Activated T-helper 17 cell treated with anti-CD3 and anti-CD28 coated beads, Interleukin-2, amount 50 U/mL, for 72 hours (primary cell): ENCODE results near the gene C5orf46. TPM values are rescaled to one million over a fixed set of nuclear protein-coding genes. Genes with fewer than 3 reads are reported as not detected.

ENCODE experiments used
- ATAC-seq: fragments of 150-1000 bp; cut with Tn5 transposase; replicated peaks from 2 replicates; pipeline ENCODE4 v1.10.0; 2021; ENCODE audit warnings: mild to moderate bottlenecking, moderate library complexity
- H3K27ac Mint-ChIP-seq: one replicate; pipeline ENCODE4 v1.8.0; 2022; ENCODE audit warnings: mixed read lengths
- H3K27me3 Mint-ChIP-seq: one replicate; pipeline ENCODE4 v1.8.0; 2022; ENCODE audit warnings: mixed read lengths
- H3K36me3 Mint-ChIP-seq: one replicate; pipeline ENCODE4 v1.8.0; 2022; ENCODE audit warnings: low read depth, mild to moderate bottlenecking, mixed read lengths
- H3K4me1 Mint-ChIP-seq: one replicate; pipeline ENCODE4 v1.8.0; 2022; ENCODE audit warnings: mixed read lengths
- H3K4me3 Mint-ChIP-seq: one replicate; pipeline ENCODE4 v1.8.0; 2022; ENCODE audit warnings: mild to moderate bottlenecking, mixed read lengths
- H3K9me3 Mint-ChIP-seq: one replicate; pipeline ENCODE4 v1.8.0; 2022; ENCODE audit warnings: mixed read lengths
- total RNA-seq, 2 donors: library from RNA; stranded (reverse); gene quantifications; one replicate each; pipeline ENCODE4 v1.2.3, GENCODE V29; 2022

C5orf46 gene
- total RNA-seq, 2 donors from 2014 or later: not detected

DNA sequence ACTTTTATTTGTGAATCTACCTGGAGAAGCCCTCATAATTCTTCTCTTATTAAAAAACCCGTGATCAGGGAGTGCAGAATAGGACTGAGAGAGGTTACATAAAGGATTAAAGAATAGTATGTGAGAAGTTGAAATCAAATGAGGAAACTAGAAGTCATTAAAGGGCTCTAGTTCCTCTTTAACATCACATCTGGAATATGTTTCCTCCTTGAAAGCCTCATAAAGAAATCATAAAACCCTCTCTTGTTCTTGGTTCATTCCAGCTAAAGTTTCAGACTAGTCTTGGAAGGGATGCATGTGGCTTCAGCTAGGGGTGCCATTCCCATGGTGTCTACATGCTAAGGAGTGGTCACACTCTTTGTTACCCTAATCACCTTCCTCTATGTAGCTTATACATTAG, 5.7 kb upstream of the C5orf46 start:
- Mint-ChIP-seq H3K4me3 (no peak overlapping the region), H3K36me3 (no peaks in the 10 kb centered on the region), H3K27ac (no peak overlapping the region), H3K4me1 (no peaks in the 10 kb centered on the region), H3K9me3 (no peaks in the 10 kb centered on the region), H3K27me3 (peaks cover 14% of the 10 kb centered on the region)
- ATAC-seq: no peak

DNA sequence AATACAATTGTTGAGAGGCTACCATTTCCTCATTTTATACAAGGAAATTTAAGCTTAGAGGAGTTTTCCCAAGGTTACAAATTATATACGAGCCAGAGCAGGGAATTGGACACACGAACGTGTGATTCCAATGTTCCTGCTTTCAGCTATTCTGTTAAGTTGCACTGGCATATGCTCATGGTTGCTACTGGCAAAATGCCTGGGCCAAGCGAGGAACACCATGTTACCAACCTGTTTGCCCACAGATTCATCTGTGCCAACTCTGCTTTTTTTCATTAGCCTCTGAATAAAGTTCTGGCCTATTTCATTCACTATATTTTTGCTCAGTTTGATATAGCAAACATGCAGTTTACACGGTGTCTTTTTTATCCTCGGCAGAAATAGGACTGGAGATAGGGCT, 5.1 kb upstream of the C5orf46 start:
- H3K27ac Mint-ChIP-seq: no peak overlapping the region

DNA sequence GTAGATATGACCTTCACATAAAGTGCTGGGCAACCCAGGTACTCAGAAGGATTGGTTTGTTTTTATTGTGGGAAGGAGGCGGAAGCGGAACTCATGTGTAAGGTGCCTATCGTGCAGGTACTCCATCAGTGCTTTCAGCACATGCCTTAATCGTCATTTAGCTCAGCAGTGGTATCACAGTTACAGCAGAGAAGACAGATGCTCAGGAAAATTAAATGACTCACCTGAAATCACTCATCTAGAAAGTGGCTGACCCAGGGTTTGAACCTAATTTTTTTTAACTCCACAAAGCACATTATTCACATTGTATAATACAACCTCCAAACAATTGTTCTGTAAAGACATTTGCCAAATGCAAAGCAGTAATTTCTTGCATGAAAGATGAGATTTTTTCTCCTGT, 2.2 kb downstream of the C5orf46 start:
- Mint-ChIP-seq H3K36me3 (no peaks in the 10 kb centered on the region), H3K27ac (no peak overlapping the region), H3K9me3 (no peaks in the 10 kb centered on the region), H3K4me3 (no peak overlapping the region), H3K27me3 (peaks cover 3% of the 10 kb centered on the region), H3K4me1 (no peaks in the 10 kb centered on the region)
- peak; percentile 23 for ATAC-seq

More for the DNA sequence above, 5.1 kb upstream of the C5orf46 start:
- Mint-ChIP-seq H3K27me3 (peaks cover 10% of the 10 kb centered on the region), H3K9me3 (no peaks in the 10 kb centered on the region), H3K36me3 (no peaks in the 10 kb centered on the region), H3K4me3 (no peak overlapping the region), H3K4me1 (no peaks in the 10 kb centered on the region)
- no peak for ATAC-seq

DNA sequence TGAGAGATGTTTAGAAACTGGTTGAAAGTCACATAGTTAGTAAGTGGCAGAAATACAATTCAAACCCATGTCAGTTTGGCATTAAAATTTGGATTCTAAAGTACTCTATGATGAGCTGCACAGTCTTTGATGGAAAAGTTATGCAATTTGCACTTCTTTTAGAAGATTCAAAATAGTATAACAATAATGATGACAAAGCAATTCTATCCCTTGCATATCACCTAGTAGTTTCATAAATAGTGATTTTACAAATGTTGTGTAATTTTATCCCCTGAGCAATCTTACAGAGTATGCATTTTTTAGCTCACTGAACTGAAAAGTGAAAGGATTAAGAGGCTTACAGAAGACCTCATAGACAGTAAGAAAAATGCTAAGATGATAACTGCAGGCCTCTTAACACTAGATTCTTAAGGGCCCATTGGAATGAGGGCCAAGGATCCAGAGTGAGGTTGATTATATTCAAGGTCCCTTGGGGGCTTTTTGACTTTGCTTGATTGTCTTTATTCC, 3.7 kb downstream of the C5orf46 start:
- no peaks in the 10 kb centered on the region for H3K36me3 Mint-ChIP-seq
- H3K27me3 Mint-ChIP-seq: peaks cover 3% of the 10 kb centered on the region
- no peak for ATAC-seq
- H3K4me3 Mint-ChIP-seq: no peak overlapping the region
- H3K4me1 Mint-ChIP-seq: no peaks in the 10 kb centered on the region
- H3K27ac Mint-ChIP-seq: no peak overlapping the region
- H3K9me3 Mint-ChIP-seq: no peaks in the 10 kb centered on the region

DNA sequence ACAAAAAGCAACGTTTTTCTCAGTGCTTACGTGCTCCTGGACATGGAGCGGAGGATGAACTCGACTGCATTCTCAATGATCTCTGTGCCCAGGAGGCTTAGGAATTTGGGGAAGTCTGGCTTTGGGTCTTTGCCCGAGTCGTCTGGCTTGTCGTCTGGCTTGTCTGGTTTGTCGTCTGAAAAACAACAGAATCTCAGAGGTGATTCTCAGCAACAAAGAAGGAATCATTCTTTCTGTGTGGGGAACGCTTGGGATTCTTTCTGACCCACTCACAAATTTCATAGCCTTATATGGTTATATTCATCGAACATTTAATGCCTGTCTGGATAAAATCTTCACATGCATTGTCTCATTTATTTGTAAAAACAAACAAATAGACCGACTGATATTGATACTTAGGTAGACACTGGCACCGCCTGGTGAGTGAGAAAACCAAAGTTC, 4.7 kb downstream of the C5orf46 start:
- no peak overlapping the region for H3K27ac Mint-ChIP-seq
- H3K4me1 Mint-ChIP-seq: no peaks in the 10 kb centered on the region
- ATAC-seq: no peak
- no peak overlapping the region for H3K4me3 Mint-ChIP-seq
- H3K27me3 Mint-ChIP-seq: peaks cover 3% of the 10 kb centered on the region
- H3K9me3 Mint-ChIP-seq: no peaks in the 10 kb centered on the region
- no peaks in the 10 kb centered on the region for H3K36me3 Mint-ChIP-seq

DNA sequence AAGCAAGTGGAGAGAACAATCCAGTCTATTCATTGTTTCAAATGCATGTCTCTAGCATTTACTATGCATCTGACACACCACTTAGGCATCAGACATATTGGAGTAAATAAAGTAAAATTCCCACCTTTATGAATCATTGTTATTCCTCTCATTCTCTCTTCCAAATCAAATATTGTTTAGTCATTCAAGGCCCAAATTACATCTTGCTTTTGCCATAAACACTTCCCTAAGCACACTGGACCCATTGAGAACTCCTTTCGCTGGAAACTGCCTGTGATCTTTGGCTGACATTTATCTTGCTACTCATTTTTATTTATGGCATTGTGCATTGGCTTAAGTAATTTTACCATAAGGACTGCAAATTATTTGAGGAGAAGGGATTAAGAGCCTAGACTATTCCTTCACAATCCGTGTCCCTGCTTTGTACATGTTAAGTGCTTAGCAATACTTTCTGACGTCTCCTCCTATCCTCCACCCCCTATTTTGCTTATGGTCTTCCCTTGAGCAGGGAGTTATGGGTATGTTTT, 7.4 kb downstream of the C5orf46 start:
- H3K4me3 Mint-ChIP-seq: no peak overlapping the region
- ATAC-seq: no peak
- no peak overlapping the region for H3K27ac Mint-ChIP-seq
- no peaks in the 10 kb centered on the region for H3K9me3 Mint-ChIP-seq
- peaks cover 3% of the 10 kb centered on the region for H3K27me3 Mint-ChIP-seq
- H3K36me3 Mint-ChIP-seq: no peaks in the 10 kb centered on the region
- H3K4me1 Mint-ChIP-seq: no peaks in the 10 kb centered on the region

DNA sequence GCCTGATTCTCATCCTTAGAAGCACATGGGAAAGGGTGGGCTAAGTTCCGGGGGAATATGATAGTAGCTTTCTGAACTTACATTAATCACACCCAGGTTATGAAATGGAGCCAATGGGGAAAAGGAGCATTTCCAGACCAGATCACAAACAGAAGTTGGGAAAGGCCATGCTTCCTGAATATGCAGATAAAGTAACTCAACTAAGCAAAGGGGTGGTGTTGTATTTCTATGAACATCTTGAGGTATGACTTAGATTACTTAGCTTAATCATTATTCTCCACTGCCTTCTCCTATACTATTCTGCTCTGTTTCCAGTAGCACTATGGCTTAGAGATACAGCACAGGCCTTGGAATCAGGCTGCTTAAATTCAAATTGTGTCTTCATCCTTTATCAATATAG, 10.5 kb downstream of the C5orf46 start:
- Mint-ChIP-seq H3K4me1 (no peaks in the 10 kb centered on the region), H3K9me3 (no peaks in the 10 kb centered on the region), H3K27ac (no peak overlapping the region), H3K4me3 (no peak overlapping the region), H3K27me3 (peaks cover 3% of the 10 kb centered on the region), H3K36me3 (no peaks in the 10 kb centered on the region)
- no peak for ATAC-seq

DNA sequence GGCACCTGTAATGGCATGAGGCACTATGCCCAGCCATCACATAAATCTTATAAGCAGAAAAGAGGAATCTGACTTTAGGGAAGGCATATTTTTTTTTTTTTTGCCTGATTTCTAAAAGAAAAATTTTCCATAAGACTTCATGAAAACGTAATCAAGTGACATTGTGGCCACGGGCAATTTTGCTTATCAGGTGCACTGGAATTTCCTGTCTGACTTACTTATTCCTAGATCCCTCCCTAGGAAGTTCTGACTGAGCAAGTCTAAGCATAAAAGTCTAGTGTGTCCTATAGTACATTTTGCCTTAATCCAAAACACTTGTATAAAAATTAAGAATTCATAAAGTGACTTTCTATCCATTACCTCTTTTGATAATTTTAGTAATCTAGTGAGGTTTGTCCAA, 12.5 kb downstream of the C5orf46 start:
- Mint-ChIP-seq H3K4me1 (no peaks in the 10 kb centered on the region), H3K27ac (no peak overlapping the region), H3K4me3 (no peak overlapping the region), H3K27me3 (no peaks in the 10 kb centered on the region), H3K9me3 (no peaks in the 10 kb centered on the region), H3K36me3 (no peaks in the 10 kb centered on the region)
- ATAC-seq: no peak

DNA sequence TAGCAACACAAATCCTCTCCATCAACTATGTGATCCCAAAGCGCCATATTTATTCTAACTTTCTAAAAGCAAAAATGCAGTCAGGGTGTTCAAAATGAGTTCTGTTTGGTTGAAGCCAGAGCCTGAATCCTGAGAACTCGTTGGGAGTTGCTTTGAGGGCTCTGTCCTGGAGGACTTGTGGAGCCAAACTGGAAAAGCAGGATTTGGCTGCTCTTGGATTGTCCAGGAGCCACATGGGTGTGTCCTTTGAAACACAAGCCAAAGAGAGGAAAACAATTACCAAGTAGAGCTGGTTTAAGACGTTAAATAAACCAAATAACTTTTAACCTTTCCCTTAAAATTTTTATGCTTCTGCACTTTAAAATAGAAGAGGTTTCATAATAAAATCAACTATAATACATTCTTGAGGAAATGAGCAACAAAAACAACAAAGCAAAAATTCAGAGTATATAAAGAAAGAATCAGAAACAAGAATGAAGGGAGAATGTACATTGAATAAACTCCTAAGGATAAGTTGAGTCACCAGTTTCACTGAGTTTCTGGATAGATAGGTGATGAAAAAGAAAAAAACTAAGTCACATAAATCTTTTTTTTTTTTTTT, 13.5 kb downstream of the C5orf46 start:
- no peaks in the 10 kb centered on the region for H3K9me3 Mint-ChIP-seq
- H3K27me3 Mint-ChIP-seq: peaks cover 7% of the 10 kb centered on the region
- no peak overlapping the region for H3K27ac Mint-ChIP-seq
- H3K4me1 Mint-ChIP-seq: no peaks in the 10 kb centered on the region
- H3K4me3 Mint-ChIP-seq: no peak overlapping the region
- ATAC-seq: no peak
- no peaks in the 10 kb centered on the region for H3K36me3 Mint-ChIP-seq

DNA sequence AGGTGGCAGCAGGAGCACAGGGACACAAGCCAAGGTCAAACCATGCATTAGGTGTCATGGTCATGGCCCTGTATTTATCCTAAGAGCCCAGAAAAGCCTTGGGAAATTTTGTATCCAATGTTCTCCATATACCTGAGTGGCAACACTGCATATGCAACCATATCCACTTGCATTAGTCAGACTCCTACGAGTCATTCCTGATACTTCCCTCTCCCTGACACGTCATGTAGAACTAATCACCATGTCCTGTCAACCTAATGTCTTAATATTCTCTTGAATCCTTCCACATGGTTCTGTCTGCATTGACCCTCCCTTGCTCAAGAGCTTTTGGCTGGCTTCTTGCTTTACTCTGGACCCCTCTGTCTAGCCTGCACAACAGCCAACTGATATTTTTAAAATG, 18.4 kb downstream of the C5orf46 start:
- no peaks in the 10 kb centered on the region for H3K36me3 Mint-ChIP-seq
- H3K27ac Mint-ChIP-seq: no peak overlapping the region
- no peak for ATAC-seq
- H3K4me1 Mint-ChIP-seq: no peaks in the 10 kb centered on the region
- H3K4me3 Mint-ChIP-seq: no peak overlapping the region
- H3K27me3 Mint-ChIP-seq: peaks cover 18% of the 10 kb centered on the region
- no peaks in the 10 kb centered on the region for H3K9me3 Mint-ChIP-seq

DNA sequence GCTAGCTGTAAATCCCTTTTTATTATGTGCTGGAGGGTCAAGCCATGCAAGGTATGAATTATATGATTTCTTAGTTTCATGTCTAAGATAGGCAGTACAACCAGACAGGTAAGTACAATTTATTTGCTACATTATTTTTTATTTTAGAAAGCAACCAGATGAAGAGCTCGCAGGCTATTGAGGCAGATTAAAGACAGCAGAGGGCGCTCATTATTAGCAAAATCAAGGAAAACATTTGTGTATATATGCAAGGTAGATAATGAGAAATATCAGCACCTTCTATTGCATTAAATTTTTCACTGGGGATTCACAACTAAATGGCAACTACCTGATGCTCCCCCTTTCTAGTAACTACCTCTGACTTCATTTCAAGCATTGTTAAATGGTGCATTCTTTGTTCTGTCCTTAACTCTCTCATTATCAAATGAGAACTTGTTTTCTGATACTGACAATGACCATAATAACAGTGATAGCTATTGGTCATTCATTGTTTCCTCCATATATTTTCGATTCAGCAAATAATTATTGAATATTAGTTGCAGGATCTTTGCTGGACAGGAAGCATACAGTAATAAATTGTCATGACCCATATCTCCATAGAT, 19.2 kb downstream of the C5orf46 start:
- no peak for ATAC-seq
- no peaks in the 10 kb centered on the region for H3K4me1 Mint-ChIP-seq
- H3K4me3 Mint-ChIP-seq: no peak overlapping the region
- peaks cover 18% of the 10 kb centered on the region for H3K27me3 Mint-ChIP-seq
- H3K9me3 Mint-ChIP-seq: no peaks in the 10 kb centered on the region
- no peak overlapping the region for H3K27ac Mint-ChIP-seq
- H3K36me3 Mint-ChIP-seq: no peaks in the 10 kb centered on the region

DNA sequence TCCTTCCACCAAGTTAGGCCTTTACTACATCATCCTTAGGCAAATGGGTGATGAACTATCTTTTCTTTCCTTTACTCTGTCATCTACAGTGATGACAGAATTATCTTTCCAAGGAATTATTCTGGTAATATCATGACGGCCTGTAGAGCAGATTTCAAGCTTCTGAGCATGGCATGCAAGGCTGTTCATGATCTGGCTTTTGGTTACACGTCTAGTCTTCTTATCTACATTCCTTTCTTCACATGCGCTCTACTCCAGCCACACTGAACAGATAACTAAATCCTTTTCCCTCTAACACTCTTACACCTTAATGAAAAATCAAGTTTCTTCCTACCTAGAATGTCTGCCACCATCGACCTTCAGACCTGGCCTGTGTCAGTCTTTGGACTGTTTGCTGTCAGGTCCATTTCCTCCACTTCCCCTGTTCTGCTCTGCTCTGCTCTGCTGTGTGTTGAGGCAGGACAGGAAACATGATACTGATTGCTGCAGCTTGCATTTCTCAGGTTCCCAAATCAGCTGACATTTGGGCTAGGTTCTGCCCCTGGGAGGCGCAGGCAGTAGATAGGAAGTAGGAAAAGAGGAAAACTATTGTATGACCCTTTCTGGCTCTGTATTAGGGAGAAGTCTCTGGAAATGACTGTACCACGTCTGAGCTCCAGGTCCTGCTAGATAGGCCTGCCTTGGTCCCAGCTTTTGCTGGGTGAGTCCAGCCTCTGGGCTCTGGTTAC, 23.6 kb downstream of the C5orf46 start:
- Mint-ChIP-seq H3K4me3 (no peak overlapping the region), H3K27ac (no peak overlapping the region), H3K9me3 (no peaks in the 10 kb centered on the region), H3K4me1 (no peaks in the 10 kb centered on the region), H3K36me3 (no peaks in the 10 kb centered on the region), H3K27me3 (peaks cover 19% of the 10 kb centered on the region)
- no peak for ATAC-seq

DNA sequence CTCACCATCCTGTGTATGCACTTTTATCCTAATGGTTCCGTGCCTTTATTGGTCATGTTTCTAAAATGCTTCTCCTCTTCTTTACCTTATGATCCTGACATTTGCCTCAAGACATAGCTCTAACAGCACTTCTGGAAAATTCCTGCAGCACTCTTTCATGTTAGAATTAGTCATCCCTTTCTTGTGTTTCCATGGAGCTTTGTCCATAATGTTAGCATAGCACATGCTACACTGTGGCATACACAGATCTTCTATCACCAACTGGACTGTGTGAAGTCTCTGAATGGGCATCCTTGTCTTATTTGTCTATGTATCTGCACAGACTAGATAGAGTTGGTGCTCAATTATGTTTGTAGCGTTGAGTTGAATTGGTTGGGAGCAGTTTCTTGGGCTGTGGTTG, 25.9 kb downstream of the C5orf46 start:
- ATAC-seq: no peak
- Mint-ChIP-seq H3K27me3 (peaks cover 19% of the 10 kb centered on the region), H3K9me3 (no peaks in the 10 kb centered on the region), H3K36me3 (no peaks in the 10 kb centered on the region), H3K27ac (no peak overlapping the region), H3K4me3 (no peak overlapping the region), H3K4me1 (no peaks in the 10 kb centered on the region)

DNA sequence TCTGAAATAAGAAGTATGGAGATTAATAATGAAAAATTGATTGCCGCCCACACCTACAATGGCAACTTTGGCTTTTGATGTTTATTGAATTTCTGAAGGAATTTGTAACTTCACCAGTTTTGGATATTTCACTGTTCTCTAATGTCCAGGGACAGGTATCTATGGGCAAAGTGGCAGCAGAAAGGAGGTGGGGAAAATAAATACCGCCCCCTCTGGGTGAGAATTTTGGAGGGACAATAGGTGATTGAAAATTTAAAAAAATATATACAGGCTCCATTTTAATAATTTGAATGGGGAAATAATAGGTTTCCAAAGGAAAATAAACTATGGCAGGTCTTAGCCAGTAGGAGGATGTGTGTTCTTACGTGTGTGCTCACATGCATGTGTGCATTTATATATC, 26.6 kb downstream of the C5orf46 start:
- Mint-ChIP-seq H3K36me3 (no peaks in the 10 kb centered on the region), H3K4me1 (no peaks in the 10 kb centered on the region), H3K9me3 (no peaks in the 10 kb centered on the region), H3K4me3 (no peak overlapping the region), H3K27ac (no peak overlapping the region), H3K27me3 (peaks cover 12% of the 10 kb centered on the region)
- no peak for ATAC-seq
